GM12878 (cell line): ENCODE data around the gene USP11. TPM values are rescaled to one million over a fixed set of nuclear protein-coding genes. Genes with fewer than 3 reads are reported as not detected.

ENCODE experiments used
- NFYB ChIP-seq: IDR thresholded peaks from 2 replicates; pipeline ENCODE4 v1.6.1; 2011; ENCODE audit warnings: low read depth, mild to moderate bottlenecking, low read length, improper control_type of control experiment, moderate library complexity; ENCODE audit not compliant: insufficient read depth
- YY1 ChIP-seq: IDR thresholded peaks from 2 replicates; pipeline ENCODE4 v1.6.1; 2011; ENCODE audit warnings: low read depth, mild to moderate bottlenecking, low read length
- polyA plus RNA-seq, 11 experiments: library from polyadenylated mRNA; depleted of rRNA in 4 of 11; unstranded in 6 of 11; stranded (reverse) in 5 of 11; fragments of >200 nt; fragmentation: Nextera tagmentation in 4 of 11; fragmentation: Illumina TruSeq in 1 of 11; extraction: Ambion mirVana in 4 of 11; extraction: Trizol in 1 of 11; gene quantifications; 1 replicate in 1 of 11; 2 replicates in 10 of 11; pipeline versions ENCODE4 v1.2.1 to v1.2.3, GENCODE V29; 2011 to 2016; ENCODE audit warnings: inconsistent platforms in 2 of 11, missing spikeins in 2 of 11, low read depth in 1 of 11
- total RNA-seq, 4 experiments: library from RNA; depleted of rRNA in 3 of 4; stranded (reverse); fragments of >200 nt in 3 of 4; fragmentation: Illumina TruSeq in 1 of 4; extraction: Trizol in 1 of 4; gene quantifications; 2 replicates each; pipeline versions ENCODE4 v1.2.1 to v1.2.3, GENCODE V29; 2013 to 2021
- TF ChIP-seq, protein P1 (sequence below): IDR thresholded peaks from 2 replicates; pipeline ENCODE4 v1.6.1; 2012; ENCODE audit warnings: low read length, inconsistent platforms
- TF ChIP-seq, protein P2 (sequence below): IDR thresholded peaks from 2 replicates; pipeline ENCODE4 v1.6.1; 2011; ENCODE audit warnings: borderline replicate concordance, low read depth, mild to moderate bottlenecking, moderate library complexity, low read length; ENCODE audit not compliant: insufficient read depth, poor library complexity, severe bottlenecking
- TF ChIP-seq, protein P3 (sequence below): IDR thresholded peaks from 2 replicates; pipeline ENCODE4 v1.6.1; 2011; ENCODE audit warnings: mild to moderate bottlenecking, low read depth, low read length, moderate library complexity; ENCODE audit not compliant: insufficient replicate concordance

The USP11 gene
- total and polyA plus RNA-seq, 10 of the 15 experiments (the other 5 are each of a cell fraction or from before 2014, with no cell fraction given): 3.3 to 44.0 (median 20.9) TPM

DNA sequence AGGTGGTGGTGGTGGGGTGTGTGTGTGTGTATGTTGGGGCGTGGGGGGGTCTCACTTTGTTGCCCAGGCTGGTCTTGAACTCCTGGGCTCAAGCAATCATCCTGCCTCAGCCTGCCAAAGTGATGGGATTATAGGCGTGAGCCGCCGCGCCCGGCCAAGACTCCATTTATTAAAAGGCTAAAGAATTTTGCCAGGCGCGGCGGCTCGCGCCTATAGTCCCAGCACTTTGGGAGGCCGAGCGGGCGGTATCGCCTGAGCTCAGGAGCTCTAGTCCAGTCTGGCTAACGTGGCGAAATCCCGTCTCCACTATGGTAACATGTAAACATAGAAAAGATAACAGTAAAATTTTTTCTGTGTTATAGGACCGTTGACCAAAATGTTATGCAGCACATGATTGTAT lies 42.9 kb upstream of the USP11 start (continued):
- TF ChIP-seq, protein P1, sequence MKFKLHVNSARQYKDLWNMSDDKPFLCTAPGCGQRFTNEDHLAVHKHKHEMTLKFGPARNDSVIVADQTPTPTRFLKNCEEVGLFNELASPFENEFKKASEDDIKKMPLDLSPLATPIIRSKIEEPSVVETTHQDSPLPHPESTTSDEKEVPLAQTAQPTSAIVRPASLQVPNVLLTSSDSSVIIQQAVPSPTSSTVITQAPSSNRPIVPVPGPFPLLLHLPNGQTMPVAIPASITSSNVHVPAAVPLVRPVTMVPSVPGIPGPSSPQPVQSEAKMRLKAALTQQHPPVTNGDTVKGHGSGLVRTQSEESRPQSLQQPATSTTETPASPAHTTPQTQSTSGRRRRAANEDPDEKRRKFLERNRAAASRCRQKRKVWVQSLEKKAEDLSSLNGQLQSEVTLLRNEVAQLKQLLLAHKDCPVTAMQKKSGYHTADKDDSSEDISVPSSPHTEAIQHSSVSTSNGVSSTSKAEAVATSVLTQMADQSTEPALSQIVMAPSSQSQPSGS: no peak
- TF ChIP-seq NFYB (no peak), YY1 (no peak)
- TF ChIP-seq, protein P2, sequence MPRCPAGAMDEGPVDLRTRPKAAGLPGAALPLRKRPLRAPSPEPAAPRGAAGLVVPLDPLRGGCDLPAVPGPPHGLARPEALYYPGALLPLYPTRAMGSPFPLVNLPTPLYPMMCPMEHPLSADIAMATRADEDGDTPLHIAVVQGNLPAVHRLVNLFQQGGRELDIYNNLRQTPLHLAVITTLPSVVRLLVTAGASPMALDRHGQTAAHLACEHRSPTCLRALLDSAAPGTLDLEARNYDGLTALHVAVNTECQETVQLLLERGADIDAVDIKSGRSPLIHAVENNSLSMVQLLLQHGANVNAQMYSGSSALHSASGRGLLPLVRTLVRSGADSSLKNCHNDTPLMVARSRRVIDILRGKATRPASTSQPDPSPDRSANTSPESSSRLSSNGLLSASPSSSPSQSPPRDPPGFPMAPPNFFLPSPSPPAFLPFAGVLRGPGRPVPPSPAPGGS: no peak
- TF ChIP-seq, protein P3, sequence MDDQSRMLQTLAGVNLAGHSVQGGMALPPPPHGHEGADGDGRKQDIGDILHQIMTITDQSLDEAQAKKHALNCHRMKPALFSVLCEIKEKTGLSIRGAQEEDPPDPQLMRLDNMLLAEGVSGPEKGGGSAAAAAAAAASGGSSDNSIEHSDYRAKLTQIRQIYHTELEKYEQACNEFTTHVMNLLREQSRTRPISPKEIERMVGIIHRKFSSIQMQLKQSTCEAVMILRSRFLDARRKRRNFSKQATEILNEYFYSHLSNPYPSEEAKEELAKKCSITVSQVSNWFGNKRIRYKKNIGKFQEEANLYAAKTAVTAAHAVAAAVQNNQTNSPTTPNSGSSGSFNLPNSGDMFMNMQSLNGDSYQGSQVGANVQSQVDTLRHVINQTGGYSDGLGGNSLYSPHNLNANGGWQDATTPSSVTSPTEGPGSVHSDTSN: no peak
- TF ChIP-seq, all 136 proteins: peak for 0
